NCI-H82 treated with DMSO at 0.1 percent for 48 hours (cell line): ENCODE data around the gene MYO1D.
"Not testable (repeated sequence)": the region's sequence is repeated elsewhere in the genome, so short reads cannot be mapped to it uniquely, and the experiment has no call there.

ENCODE experiments used
- DNase-seq: peaks from one replicate; lab custom pipeline; 2025; ENCODE audit not compliant: unreplicated experiment; lab: John Stamatoyannopoulos, UW

The MYO1D gene

DNA sequence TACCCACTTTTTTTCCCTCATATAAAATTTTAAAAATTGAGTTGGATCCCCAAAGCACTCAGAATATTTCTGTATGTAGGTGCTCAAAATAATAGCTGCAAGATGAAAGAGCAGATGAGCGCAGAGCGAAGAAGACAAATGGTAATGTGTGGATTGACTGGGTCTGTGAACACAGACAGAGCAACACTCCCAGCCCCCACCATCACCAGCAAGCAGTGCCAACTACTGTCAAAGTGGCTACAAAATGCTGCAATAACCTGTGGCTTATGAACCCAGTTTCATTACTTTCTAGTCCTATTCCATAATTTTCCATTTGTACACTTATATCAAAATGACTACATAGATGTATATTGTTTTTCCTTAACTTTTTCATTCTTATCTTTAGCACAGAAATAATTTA is 137.2 kb downstream of the MYO1D start:
- DNase-seq, result no peak

- not testable (repeated sequence) for DNase-seq
These were observed 137.8 kb downstream of the MYO1D start for GRCh38 chr17:32739151-32739550.

- no peak for DNase-seq
These were observed 143.5 kb downstream of the MYO1D start for GRCh38 chr17:32733401-32733800.

- no peak for DNase-seq
These were observed 144.0 kb downstream of the MYO1D start for GRCh38 chr17:32732900-32733299.

GRCh38 chr17:32732296-32732642 is 144.7 kb downstream of the MYO1D start:
- no peak for DNase-seq

DNA sequence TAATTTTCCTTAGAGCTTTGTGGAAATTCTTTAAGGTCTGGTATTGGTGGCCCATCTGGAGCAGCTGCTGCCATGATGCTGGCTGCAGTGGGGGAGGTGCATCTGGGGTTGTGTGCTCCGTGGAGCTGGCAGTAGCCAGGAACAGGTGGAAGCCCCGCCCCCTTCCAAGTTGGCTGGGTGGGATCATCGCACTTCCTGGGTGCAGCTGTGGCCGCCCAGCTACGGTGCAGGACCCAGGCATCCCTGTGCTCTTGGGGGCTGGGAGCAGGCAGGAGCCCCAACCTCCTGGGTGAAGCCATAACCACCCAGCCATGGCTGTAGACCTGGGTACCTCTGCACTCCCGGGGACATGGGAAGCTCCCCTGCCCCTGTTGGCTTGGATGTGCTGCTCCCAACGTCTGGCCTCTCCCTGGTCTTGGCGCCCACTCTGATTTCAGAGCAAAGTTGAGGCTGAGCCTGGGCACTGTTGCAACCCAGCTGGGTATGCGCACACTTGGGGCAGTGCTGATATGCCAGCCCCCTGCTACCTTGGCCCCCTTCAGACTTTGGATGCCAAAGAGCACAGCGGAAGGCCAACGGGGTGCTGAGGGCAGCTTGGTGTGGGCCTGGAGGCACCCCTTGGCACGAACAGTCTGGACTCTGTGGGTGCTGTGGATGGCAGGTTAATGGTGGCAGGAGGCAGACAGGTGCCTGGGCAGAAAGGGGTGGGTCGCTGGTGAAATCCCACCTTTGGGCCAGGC is 145.2 kb downstream of the MYO1D start:
- DNase-seq, result no peak

GRCh38 chr17:32727681-32728080 is 149.2 kb downstream of the MYO1D start:
- no peak for DNase-seq

- no peak for DNase-seq
These were observed 151.2 kb downstream of the MYO1D start for GRCh38 chr17:32725697-32726096.

- no peak for DNase-seq
These were observed 153.5 kb downstream of the MYO1D start for GRCh38 chr17:32723310-32723955.

DNA sequence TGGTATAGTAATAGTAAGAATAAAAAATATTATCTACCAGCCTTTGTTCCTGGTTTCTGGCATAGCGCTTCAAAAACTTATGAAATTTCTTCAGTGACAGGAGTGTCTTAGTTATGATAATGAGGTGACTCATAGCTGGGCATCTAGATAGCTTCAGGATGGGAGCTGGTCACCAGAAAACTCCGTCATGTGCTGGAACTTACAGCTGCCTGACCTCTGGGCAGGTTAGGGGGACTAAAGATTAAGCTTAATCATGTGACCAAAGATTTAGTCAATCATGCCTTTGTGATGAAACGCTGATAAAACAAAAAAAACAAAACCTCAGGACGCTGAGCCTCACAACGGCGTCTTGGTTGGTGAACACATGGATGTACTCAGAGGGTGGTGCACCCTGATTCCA is 154.2 kb downstream of the MYO1D start:
- no peak for DNase-seq

- no peak for DNase-seq
These were observed 156.3 kb downstream of the MYO1D start for GRCh38 chr17:32720671-32721070.

DNA sequence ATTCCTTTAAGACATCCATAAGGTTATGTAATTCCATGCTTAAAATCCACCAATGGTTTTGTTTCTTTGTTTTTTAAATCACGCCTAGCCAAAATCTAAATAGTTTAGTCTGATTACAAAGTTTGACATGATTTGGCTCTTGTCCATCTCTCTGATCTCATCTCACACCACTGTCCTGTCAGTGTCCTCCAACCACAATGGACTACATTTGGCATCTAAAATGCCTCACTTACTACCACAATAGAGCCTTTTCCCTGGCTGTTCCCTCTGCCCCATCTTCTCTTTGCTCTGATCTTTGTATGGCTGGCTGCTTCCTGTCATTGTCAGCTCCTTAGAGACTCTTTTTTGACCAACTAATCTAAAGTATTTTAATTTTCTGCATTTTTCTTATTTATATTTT is 157.2 kb downstream of the MYO1D start:
- no peak for DNase-seq

- not testable (repeated sequence) for DNase-seq
These were observed 162.0 kb downstream of the MYO1D start for GRCh38 chr17:32714922-32715321.

GRCh38 chr17:32714206-32714605 is 162.7 kb downstream of the MYO1D start:
- DNase-seq, result not testable (repeated sequence)

DNA sequence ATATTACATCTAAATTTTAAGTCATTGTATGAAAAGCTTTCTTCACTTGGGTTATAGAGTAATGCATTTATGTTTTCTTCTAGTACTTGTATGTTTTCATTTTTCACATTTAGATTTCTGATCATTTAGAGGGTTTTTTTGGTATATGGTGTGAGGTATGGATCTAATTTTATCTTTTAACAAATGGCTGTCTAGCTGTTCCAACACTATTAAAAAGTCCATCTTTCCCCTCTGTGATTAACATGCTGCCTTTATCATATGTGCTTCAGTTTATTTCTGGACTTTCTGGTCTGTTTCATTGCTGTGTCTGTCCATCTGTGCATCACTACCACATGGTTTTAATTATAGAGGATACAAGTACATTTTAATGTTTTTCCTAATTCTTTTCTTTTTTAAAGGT is 163.8 kb downstream of the MYO1D start:
- no peak for DNase-seq

GRCh38 chr17:32709562-32709961 is 167.4 kb downstream of the MYO1D start:
- no peak for DNase-seq

GRCh38 chr17:32701871-32702270 is 175.1 kb downstream of the MYO1D start:
- DNase-seq, result no peak

DNA sequence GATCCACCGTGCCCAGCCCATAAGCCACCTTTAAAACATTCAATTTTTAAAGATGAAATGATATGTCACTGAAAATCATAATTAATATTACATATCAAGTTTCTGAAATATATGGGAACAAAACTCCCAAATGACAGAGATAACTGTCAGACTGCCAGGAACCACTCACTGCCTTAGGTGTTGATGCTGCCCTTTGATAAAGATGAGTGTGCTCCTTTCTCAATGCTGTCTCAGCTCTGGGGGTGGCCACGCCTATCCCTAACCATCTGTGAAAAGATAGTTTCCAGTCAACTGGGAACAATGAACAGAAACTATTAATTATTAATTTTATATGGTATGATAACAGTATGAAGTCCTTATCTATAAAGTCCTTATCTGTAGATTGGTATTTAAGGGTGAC is 177.7 kb downstream of the MYO1D start:
- no peak for DNase-seq

DNA sequence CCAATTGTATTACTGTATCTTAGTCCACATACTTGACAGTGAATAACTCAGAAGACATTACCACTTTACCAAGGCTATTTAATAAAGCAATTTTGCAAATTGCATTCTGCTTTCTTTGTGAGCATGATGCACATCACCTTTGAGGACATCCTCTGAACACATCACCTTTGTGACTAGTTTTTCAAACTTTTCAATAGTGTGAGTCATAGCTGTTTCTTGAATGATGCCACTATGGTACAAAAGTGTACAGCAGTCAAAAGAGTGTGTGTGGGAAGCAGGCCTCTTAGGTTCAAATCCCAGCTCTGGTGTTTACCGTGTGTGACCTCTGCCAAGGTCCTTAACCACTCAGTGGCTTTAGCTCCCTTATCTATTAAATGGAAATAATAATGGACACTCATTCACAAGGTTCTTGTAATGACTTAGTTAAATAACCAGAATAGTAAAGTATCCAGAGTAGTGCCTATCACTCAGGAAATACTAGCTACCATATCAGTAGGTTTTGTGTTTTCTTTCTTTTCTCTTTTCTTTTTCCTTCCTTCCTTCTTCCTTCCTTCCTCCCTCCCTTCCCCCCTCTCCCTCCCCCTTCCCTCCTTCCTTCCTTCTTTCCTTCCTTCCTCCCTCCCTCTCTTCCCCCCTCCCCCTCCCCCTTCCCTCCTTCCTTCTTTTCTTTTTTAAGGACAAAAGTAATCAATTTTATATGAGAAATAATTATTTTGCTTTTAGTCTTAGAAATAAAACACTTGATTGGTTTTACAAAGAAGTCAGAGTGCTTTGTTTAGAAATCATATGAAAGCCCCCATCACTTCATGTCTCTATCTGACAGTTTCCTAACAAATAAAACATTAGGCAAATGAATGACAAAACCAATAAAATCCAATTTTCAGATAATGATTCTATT is 178.9 kb downstream of the MYO1D start:
- no peak for DNase-seq

DNA sequence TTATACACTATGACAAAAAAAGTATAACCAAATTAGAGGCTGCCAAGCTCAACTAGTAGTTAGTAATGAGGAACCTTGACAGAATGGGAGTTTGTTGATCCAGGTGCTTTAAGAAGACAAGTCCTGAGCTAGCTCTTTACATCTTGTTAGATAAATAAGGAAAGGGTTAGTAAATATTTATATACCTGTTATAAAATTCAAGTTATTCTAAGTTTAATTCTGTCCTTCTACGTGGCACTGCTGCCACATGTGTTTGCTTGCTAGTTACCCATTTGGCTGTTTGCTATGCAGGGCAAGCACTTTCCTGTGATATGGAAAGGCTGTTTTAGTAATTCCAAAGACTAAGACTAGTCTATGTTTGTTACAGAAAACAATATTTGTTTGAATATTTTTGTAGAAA is 180.5 kb downstream of the MYO1D start:
- DNase-seq, result no peak

DNA sequence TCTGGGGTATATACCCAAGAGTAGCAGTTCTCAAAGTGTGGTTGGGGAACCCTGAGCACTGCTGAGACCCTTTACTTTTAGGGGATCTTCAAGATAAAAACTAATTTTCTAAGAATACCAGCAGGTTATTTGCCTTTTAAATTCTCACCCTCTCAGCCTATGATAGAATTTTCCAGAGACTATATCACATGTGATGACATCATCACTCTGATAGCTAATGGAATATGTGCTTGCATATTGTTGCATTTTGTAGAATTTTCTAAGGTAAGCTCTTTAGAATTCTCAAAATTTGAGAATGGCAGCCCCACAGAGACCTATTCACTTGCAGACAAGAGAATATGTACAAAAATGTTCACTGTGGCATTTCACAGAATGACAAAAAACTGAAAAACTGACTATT is 181.1 kb downstream of the MYO1D start:
- DNase-seq, result no peak
